HUES48 (cell line): ENCODE results near the gene RBFOX1.

ENCODE experiments used
- H3K27ac ChIP-seq: one replicate; pipeline ENCODE4 v1.7.0; 2013; ENCODE audit warnings: low read depth, low read length, inconsistent platforms
- H3K27me3 ChIP-seq: 2 replicates; pipeline ENCODE4 v1.6.1; 2013; ENCODE audit warnings: mild to moderate bottlenecking, low read length; ENCODE audit not compliant: control insufficient read depth, insufficient read depth
- H3K36me3 ChIP-seq: 2 replicates; pipeline ENCODE4 v1.6.1; 2013; ENCODE audit warnings: low read length; ENCODE audit not compliant: control insufficient read depth, insufficient read depth
- H3K4me1 ChIP-seq: 2 replicates; pipeline ENCODE4 v1.6.1; 2013; ENCODE audit warnings: mild to moderate bottlenecking, low read length; ENCODE audit not compliant: control insufficient read depth, insufficient read depth
- H3K4me3 ChIP-seq: 2 replicates; pipeline ENCODE4 v1.5.1; 2013; ENCODE audit warnings: mild to moderate bottlenecking, low read depth, low read length
- H3K9ac ChIP-seq: 2 replicates; pipeline ENCODE4 v1.6.1; 2013; ENCODE audit warnings: mild to moderate bottlenecking, low read depth, low read length, moderate library complexity
- H3K9me3 ChIP-seq: 2 replicates; pipeline ENCODE4 v1.6.1; 2013; ENCODE audit warnings: low read length; ENCODE audit not compliant: control insufficient read depth, insufficient read depth

The RBFOX1 gene

DNA sequence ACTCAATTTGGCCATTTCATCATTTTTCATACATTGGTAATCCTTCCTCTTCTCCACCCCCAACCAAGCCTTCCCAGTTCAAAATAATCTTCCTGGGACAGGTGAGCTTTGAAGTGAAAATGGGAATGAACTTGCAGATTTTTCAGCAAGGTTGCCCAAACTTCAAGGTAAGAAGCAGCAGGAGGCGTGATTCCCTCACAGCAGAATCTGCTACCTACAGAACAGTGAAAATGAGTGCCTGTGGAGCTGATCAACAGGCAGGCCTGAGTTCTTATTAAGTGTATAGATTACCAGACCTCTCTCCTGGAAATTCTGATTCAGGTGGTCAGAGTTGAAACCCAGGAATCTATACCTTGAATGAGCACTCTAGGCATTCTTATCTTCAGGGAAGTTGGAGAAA is 356.6 kb downstream of the RBFOX1 start:
- Histone ChIP-seq H3K27ac (no peak overlapping the region), H3K4me1 (peaks cover 4% of the 10 kb centered on the region; the same call in 1 of the 2 replicates), H3K27me3 (no peaks in the 10 kb centered on the region), H3K9me3 (no peaks in the 10 kb centered on the region), H3K36me3 (no peaks in the 10 kb centered on the region), H3K9ac (no peak overlapping the region), H3K4me3 (no peak overlapping the region)

- Histone ChIP-seq H3K36me3 (no peaks in the 10 kb centered on the region), H3K9ac (no peak overlapping the region), H3K9me3 (no peaks in the 10 kb centered on the region), H3K27me3 (no peaks in the 10 kb centered on the region), H3K4me1 (peaks cover 4% of the 10 kb centered on the region; the same call in 1 of the 2 replicates), H3K4me3 (no peak overlapping the region), H3K27ac (no peak overlapping the region)
These were observed 358.9 kb downstream of the RBFOX1 start for GRCh38 chr16:7691533-7691932.

DNA sequence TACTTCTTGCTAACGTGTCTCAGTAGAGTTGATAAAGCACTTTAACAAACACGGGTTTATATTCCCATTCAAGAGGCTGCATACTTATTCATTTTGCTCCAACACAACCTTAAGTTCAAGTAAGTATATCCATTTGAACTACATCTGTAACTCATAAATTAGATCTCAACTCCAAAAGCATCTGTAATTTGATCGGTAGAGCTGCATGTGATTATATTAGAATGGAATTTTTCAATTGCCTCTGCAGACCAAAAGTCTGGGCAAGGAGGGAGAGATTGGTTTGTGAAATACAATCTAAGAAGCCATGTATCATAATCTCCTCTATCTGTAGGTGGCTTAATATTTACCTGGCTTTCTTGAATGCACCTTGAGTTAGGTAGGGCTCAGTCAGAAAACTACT is 371.0 kb downstream of the RBFOX1 start:
- Histone ChIP-seq H3K4me3 (no peak overlapping the region), H3K27me3 (no peaks in the 10 kb centered on the region), H3K9ac (no peak overlapping the region), H3K9me3 (peaks cover 14% of the 10 kb centered on the region), H3K27ac (no peak overlapping the region), H3K4me1 (no peaks in the 10 kb centered on the region), H3K36me3 (no peaks in the 10 kb centered on the region)

GRCh38 chr16:7705885-7706284 is 373.2 kb downstream of the RBFOX1 start:
- Histone ChIP-seq H3K27me3 (no peaks in the 10 kb centered on the region), H3K27ac (no peak overlapping the region), H3K9ac (no peak overlapping the region), H3K4me1 (no peaks in the 10 kb centered on the region), H3K36me3 (no peaks in the 10 kb centered on the region), H3K9me3 (peaks cover 12% of the 10 kb centered on the region), H3K4me3 (no peak overlapping the region)

GRCh38 chr16:7709186-7709585 is 376.5 kb downstream of the RBFOX1 start:
- Histone ChIP-seq H3K4me3 (no peak overlapping the region), H3K9ac (no peak overlapping the region), H3K36me3 (no peaks in the 10 kb centered on the region), H3K27ac (no peak overlapping the region), H3K9me3 (no peaks in the 10 kb centered on the region), H3K4me1 (peaks cover 9% of the 10 kb centered on the region; the same call in 1 of the 2 replicates), H3K27me3 (no peaks in the 10 kb centered on the region)

GRCh38 chr16:7713244-7713643 is 380.6 kb downstream of the RBFOX1 start:
- Histone ChIP-seq H3K27me3 (no peaks in the 10 kb centered on the region), H3K9me3 (no peaks in the 10 kb centered on the region), H3K4me3 (no peak overlapping the region), H3K27ac (no peak overlapping the region), H3K9ac (no peak overlapping the region), H3K4me1 (peaks cover 15% of the 10 kb centered on the region), H3K36me3 (no peaks in the 10 kb centered on the region)

GRCh38 chr16:7714775-7715174 is 382.1 kb downstream of the RBFOX1 start:
- no peak overlapping the region for H3K27ac ChIP-seq
- H3K27me3 ChIP-seq: no peaks in the 10 kb centered on the region
- no peaks in the 10 kb centered on the region for H3K36me3 ChIP-seq
- H3K4me1 ChIP-seq: peaks cover 15% of the 10 kb centered on the region
- no peak overlapping the region for H3K4me3 ChIP-seq
- no peak overlapping the region for H3K9ac ChIP-seq
- H3K9me3 ChIP-seq: no peaks in the 10 kb centered on the region

GRCh38 chr16:7716660-7717550 is 384.3 kb downstream of the RBFOX1 start:
- H3K27ac ChIP-seq: no peak overlapping the region
- peaks cover 14% of the 10 kb centered on the region for H3K4me1 ChIP-seq
- no peak overlapping the region for H3K9ac ChIP-seq
- no peak overlapping the region for H3K4me3 ChIP-seq
- no peaks in the 10 kb centered on the region for H3K36me3 ChIP-seq
- no peaks in the 10 kb centered on the region for H3K27me3 ChIP-seq
- H3K9me3 ChIP-seq: no peaks in the 10 kb centered on the region

GRCh38 chr16:7722761-7723160 is 390.1 kb downstream of the RBFOX1 start:
- no peak overlapping the region for H3K27ac ChIP-seq
- no peaks in the 10 kb centered on the region for H3K36me3 ChIP-seq
- peaks cover 4% of the 10 kb centered on the region; the same call in 1 of the 2 replicates for H3K4me1 ChIP-seq
- no peaks in the 10 kb centered on the region for H3K9me3 ChIP-seq
- H3K27me3 ChIP-seq: no peaks in the 10 kb centered on the region
- no peak overlapping the region for H3K9ac ChIP-seq
- no peak overlapping the region for H3K4me3 ChIP-seq

DNA sequence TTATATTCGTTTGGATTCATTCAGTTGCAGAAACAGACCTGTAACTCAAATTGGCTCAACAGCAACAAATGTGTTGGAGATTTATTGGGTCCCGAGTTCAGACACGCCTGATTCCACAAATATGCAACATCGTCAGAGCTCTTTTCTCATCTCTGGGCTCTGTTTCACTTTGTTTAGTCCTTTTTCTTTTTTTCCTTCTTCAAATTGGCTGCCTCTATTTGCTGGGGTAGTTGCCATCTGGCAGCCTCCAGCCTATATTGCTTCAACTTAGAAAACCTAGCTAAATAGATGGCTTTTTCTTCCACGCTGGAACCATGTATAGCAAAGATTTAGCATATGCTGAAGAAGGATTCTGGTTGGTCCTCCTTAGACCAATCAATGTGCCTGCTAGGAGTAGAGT is 398.5 kb downstream of the RBFOX1 start:
- H3K36me3 ChIP-seq: no peaks in the 10 kb centered on the region
- H3K4me1 ChIP-seq: no peaks in the 10 kb centered on the region
- H3K9me3 ChIP-seq: no peaks in the 10 kb centered on the region
- no peaks in the 10 kb centered on the region for H3K27me3 ChIP-seq
- no peak overlapping the region for H3K27ac ChIP-seq
- no peak overlapping the region for H3K4me3 ChIP-seq
- no peak overlapping the region for H3K9ac ChIP-seq

- Histone ChIP-seq H3K36me3 (no peaks in the 10 kb centered on the region), H3K4me1 (no peaks in the 10 kb centered on the region), H3K9ac (no peak overlapping the region), H3K4me3 (no peak overlapping the region), H3K27me3 (no peaks in the 10 kb centered on the region), H3K27ac (no peak overlapping the region), H3K9me3 (no peaks in the 10 kb centered on the region)
These were observed 403.6 kb downstream of the RBFOX1 start for GRCh38 chr16:7736138-7736665.
